DOHH2 (cell line): ENCODE measurements around the gene ANK3.
"Not testable (repeated sequence)": the region's sequence is repeated elsewhere in the genome, so short reads cannot be mapped to it uniquely, and the experiment has no call there.

Experiments
- H3F3A ChIP-seq: fragments of 200-600 bp; sonication (generic), shearing (Covaris generic); 2 replicates; pipeline ENCODE4 v1.6.0; 2016; ENCODE audit warnings: antibody characterized with exemption, mild to moderate bottlenecking; ENCODE audit not compliant: control insufficient read depth, insufficient read depth
- H3K27ac ChIP-seq: fragments of 200-600 bp; sonication (generic); 2 replicates; pipeline ENCODE4 v1.5.1; 2014; ENCODE audit warnings: low read depth, mild to moderate bottlenecking, low read length, moderate library complexity
- H3K27me3 ChIP-seq: fragments of 200-600 bp; sonication (generic); 2 replicates; pipeline ENCODE4 v1.6.1; 2014; ENCODE audit warnings: mild to moderate bottlenecking, low read length, mixed read lengths; ENCODE audit not compliant: control insufficient read depth
- H3K36me3 ChIP-seq: fragments of 200-600 bp; sonication (generic); 2 replicates; pipeline ENCODE4 v1.6.1; 2014; ENCODE audit warnings: mild to moderate bottlenecking, low read length, moderate library complexity, mixed read lengths; ENCODE audit not compliant: control insufficient read depth
- H3K4me1 ChIP-seq: fragments of 200-600 bp; sonication (generic); 2 replicates; pipeline ENCODE4 v1.6.1; 2014; ENCODE audit warnings: mild to moderate bottlenecking, low read length, mixed read lengths; ENCODE audit not compliant: control insufficient read depth
- H3K4me2 ChIP-seq: fragments of 200-600 bp; sonication (generic); 2 replicates; pipeline ENCODE4 v1.6.0; 2014; ENCODE audit warnings: mild to moderate bottlenecking, low read length, moderate library complexity
- H3K4me3 ChIP-seq: fragments of 200-600 bp; sonication (generic); 2 replicates; pipeline ENCODE4 v1.5.1; 2014; ENCODE audit warnings: mild to moderate bottlenecking, low read length, mixed read lengths
- H3K79me2 ChIP-seq: fragments of 200-600 bp; sonication (generic); 2 replicates; pipeline ENCODE4 v1.6.1; 2014; ENCODE audit warnings: mild to moderate bottlenecking, low read length, mixed read lengths; ENCODE audit not compliant: control insufficient read depth
- H3K9me2 ChIP-seq: fragments of 200-600 bp; sonication (generic); replicated peaks from 2 replicates; pipeline ENCODE4 v1.6.1; 2014; ENCODE audit warnings: mild to moderate bottlenecking, low read length, mixed read lengths; ENCODE audit not compliant: control insufficient read depth
- H3K9me3 ChIP-seq: fragments of 200-600 bp; sonication (generic); 2 replicates; pipeline ENCODE4 v1.6.1; 2014; ENCODE audit warnings: antibody characterized with exemption, low read length, mixed read lengths; ENCODE audit not compliant: control insufficient read depth, insufficient read depth
- H4K20me1 ChIP-seq: fragments of 200-600 bp; sonication (generic); 2 replicates; pipeline ENCODE4 v1.6.0; 2014; ENCODE audit warnings: low read depth, mild to moderate bottlenecking, antibody characterized with exemption, low read length, moderate library complexity; ENCODE audit not compliant: control insufficient read depth, insufficient read depth
- EZH2phosphoT487 ChIP-seq: fragments of 200-600 bp; sonication (generic); IDR thresholded peaks from 2 replicates; pipeline ENCODE4 v1.6.1; 2017; ENCODE audit warnings: borderline replicate concordance, mild to moderate bottlenecking, antibody characterized with exemption, low read length, moderate library complexity, mixed read lengths
- TF ChIP-seq, protein P1 (sequence below): fragments of 200-600 bp; sonication (generic); IDR thresholded peaks from one replicate; pipeline ENCODE4 v1.5.1; 2014; ENCODE audit warnings: antibody characterized with exemption, mild to moderate bottlenecking, low read depth, low read length; ENCODE audit not compliant: poor library complexity, severe bottlenecking

The ANK3 gene

DNA sequence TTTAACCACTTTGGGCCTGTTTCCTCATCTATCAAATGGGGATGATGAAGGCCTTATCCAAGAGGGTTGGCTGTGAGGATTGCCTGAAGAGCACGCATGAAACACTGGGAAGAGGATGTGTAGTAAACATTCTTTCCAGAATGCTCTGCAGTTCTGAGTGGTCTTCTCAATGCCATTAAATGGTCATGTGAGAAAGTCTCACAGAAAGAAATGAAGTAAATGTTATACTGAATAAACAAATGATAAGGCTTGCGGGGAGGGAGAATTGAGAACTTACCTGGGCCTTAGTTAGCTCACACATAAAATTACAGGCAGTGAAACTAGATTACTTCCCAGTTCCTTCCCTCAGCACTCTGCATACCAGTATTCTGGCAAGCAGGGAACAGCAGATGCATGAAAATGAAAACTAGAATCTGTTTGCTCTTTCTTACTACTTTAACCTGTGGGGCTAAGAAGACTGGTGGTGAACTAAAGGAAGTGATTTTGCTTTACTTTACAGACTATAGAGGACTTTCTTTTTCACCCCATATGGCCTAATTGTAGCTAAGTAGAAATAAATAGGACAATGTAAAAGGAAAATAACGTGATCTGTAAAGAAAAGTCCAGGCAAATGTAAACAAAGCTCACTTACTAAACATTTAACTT is 348.1 kb downstream of the ANK3 start:
- Histone ChIP-seq H3K9me2 (no peaks in the 10 kb centered on the region), H4K20me1 (no peaks in the 10 kb centered on the region), H3K36me3 (peaks cover 43% of the 10 kb centered on the region), H3K79me2 (no peaks in the 10 kb centered on the region), H3K27ac (no peak overlapping the region), H3K9me3 (no peaks in the 10 kb centered on the region), H3K4me1 (no peaks in the 10 kb centered on the region), H3F3A (no peaks in the 10 kb centered on the region), H3K4me3 (no peak overlapping the region), H3K27me3 (no peaks in the 10 kb centered on the region), H3K4me2 (no peak overlapping the region)
- TF ChIP-seq EZH2phosphoT487, result no peak

DNA sequence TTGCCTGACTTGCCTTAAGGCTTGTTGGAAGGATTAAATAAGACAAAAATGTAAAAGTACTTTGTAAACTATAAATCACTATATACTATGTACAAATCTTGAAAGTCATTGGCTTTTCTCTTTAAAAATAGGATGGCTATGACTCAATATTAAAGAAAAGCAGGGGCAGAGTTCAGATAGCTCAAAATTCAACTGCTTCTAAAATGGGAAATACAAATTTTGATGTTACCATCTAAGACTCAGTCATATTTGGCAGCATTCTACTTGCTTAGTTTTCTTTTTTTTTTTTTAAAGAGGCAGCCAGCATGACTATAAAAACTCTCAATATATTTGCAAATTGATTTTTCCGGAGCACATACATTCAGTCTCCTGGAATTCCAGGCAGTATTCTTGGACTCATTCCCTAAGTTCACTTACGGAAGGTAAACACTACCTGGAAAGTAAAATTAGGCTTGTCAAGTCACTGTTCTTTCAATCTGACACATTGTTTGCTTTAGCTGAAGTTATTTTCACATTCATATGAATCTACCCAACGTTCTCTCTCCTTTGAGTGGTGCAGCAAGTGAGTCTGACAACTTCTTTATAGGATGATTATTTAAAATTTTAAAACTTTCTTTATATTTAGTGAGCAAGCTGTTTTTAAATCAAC is 349.5 kb downstream of the ANK3 start:
- Histone ChIP-seq H3K79me2 (no peaks in the 10 kb centered on the region), H3K4me1 (no peaks in the 10 kb centered on the region), H3K27ac (no peak overlapping the region), H3F3A (no peaks in the 10 kb centered on the region), H3K9me2 (no peaks in the 10 kb centered on the region), H3K27me3 (no peaks in the 10 kb centered on the region), H3K36me3 (peaks cover 43% of the 10 kb centered on the region), H3K9me3 (no peaks in the 10 kb centered on the region), H4K20me1 (no peaks in the 10 kb centered on the region), H3K4me2 (no peak overlapping the region), H3K4me3 (no peak overlapping the region)
- no peak for TF ChIP-seq EZH2phosphoT487

- Histone ChIP-seq H3K79me2 (no peaks in the 10 kb centered on the region), H3K4me1 (no peaks in the 10 kb centered on the region), H4K20me1 (no peaks in the 10 kb centered on the region), H3F3A (no peaks in the 10 kb centered on the region), H3K4me2 (no peak overlapping the region), H3K36me3 (peaks cover 13% of the 10 kb centered on the region), H3K27me3 (no peaks in the 10 kb centered on the region), H3K4me3 (no peak overlapping the region), H3K27ac (no peak overlapping the region), H3K9me2 (no peaks in the 10 kb centered on the region), H3K9me3 (no peaks in the 10 kb centered on the region)
- TF ChIP-seq EZH2phosphoT487, result no peak
- TF ChIP-seq, protein P1, sequence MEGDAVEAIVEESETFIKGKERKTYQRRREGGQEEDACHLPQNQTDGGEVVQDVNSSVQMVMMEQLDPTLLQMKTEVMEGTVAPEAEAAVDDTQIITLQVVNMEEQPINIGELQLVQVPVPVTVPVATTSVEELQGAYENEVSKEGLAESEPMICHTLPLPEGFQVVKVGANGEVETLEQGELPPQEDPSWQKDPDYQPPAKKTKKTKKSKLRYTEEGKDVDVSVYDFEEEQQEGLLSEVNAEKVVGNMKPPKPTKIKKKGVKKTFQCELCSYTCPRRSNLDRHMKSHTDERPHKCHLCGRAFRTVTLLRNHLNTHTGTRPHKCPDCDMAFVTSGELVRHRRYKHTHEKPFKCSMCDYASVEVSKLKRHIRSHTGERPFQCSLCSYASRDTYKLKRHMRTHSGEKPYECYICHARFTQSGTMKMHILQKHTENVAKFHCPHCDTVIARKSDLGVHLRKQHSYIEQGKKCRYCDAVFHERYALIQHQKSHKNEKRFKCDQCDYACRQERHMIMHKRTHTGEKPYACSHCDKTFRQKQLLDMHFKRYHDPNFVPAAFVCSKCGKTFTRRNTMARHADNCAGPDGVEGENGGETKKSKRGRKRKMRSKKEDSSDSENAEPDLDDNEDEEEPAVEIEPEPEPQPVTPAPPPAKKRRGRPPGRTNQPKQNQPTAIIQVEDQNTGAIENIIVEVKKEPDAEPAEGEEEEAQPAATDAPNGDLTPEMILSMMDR, result no peak
These were observed 353.7 kb downstream of the ANK3 start for GRCh38 chr10:60035984-60036383.

DNA sequence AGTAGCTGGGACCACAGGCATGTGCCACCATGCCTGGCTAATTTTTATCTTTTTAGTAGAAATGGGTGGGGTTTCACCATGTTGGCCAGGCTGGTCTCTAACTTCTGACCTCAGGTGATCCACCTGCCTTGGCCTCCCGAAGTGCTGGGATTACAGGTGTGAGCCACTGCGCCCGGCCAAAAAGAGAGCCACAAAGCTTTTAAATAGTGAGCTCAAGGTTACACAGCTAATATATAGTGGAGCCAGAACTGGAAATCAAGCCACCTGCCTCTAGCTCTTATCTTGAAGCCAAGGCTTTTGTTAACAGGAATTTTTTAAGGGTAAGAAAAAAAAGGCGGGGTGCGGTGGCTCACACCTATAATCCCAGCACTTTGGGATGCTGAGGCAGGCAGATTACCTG is 354.3 kb downstream of the ANK3 start:
- not testable (repeated sequence) for H3K9me3 ChIP-seq, H3K4me2 ChIP-seq, H3F3A ChIP-seq, H3K4me1 ChIP-seq, H3K27me3 ChIP-seq, H3K4me3 ChIP-seq, H3K9me2 ChIP-seq, H4K20me1 ChIP-seq, H3K79me2 ChIP-seq, H3K27ac ChIP-seq
- H3K36me3 ChIP-seq, result peaks cover 13% of the 10 kb centered on the region

- Histone ChIP-seq H3K36me3 (peaks cover 3% of the 10 kb centered on the region; the same call in 1 of the 2 replicates), H4K20me1 (no peaks in the 10 kb centered on the region), H3K79me2 (no peaks in the 10 kb centered on the region), H3K27me3 (no peaks in the 10 kb centered on the region), H3K27ac (no peak overlapping the region), H3K9me2 (no peaks in the 10 kb centered on the region), H3F3A (no peaks in the 10 kb centered on the region; the same call in none of the 2 replicates), H3K9me3 (no peaks in the 10 kb centered on the region), H3K4me1 (no peaks in the 10 kb centered on the region), H3K4me2 (no peak overlapping the region), H3K4me3 (no peak overlapping the region)
- TF ChIP-seq, protein P1, result peak; percentile 82
- no peak for TF ChIP-seq EZH2phosphoT487
These were observed 357.0 kb downstream of the ANK3 start for GRCh38 chr10:60032723-60033122.
